Measurements from ENCODE around the gene FASTKD3.

FASTKD3 gene

GRCh38 chr5:7814816-7815215 lies 54.0 kb downstream of the FASTKD3 start:
- TF ChIP-seq CTCF (IDR thresholded peaks at IDR 0.05; ENCODE audit: poor library complexity, severe bottlenecking), result no peak
- peaks cover 10% of the 10 kb centered on the region for H3K27me3 ChIP-seq (ENCODE audit: insufficient read depth, poor library complexity, severe bottlenecking)
- DNase-seq (ENCODE audit: low spot score) (no peak), ATAC-seq (ENCODE audit: low read depth) (no peak)
- no peak overlapping the region for H3K4me3 ChIP-seq (ENCODE audit: severe bottlenecking)
- no peaks in the 10 kb centered on the region for H3K9me3 ChIP-seq (ENCODE audit: severe bottlenecking)
- no peaks in the 10 kb centered on the region for H3K36me3 ChIP-seq (ENCODE audit: low read depth)
- H3K4me1 ChIP-seq (ENCODE audit: insufficient read depth, poor library complexity, severe bottlenecking), result no peaks in the 10 kb centered on the region
- no peak overlapping the region for H3K27ac ChIP-seq (ENCODE audit: poor library complexity, severe bottlenecking)

GRCh38 chr5:7813576-7813975 lies 55.3 kb downstream of the FASTKD3 start:
- Histone ChIP-seq H3K27ac (ENCODE audit: poor library complexity, severe bottlenecking) (no peak overlapping the region), H3K36me3 (ENCODE audit: low read depth) (no peaks in the 10 kb centered on the region), H3K9me3 (ENCODE audit: severe bottlenecking) (no peaks in the 10 kb centered on the region), H3K4me1 (ENCODE audit: insufficient read depth, poor library complexity, severe bottlenecking) (no peaks in the 10 kb centered on the region), H3K27me3 (ENCODE audit: insufficient read depth, poor library complexity, severe bottlenecking) (peaks cover 10% of the 10 kb centered on the region), H3K4me3 (ENCODE audit: severe bottlenecking) (no peak overlapping the region)
- ATAC-seq (ENCODE audit: low read depth) (no peak), DNase-seq (ENCODE audit: low spot score) (no peak)
- no peak for TF ChIP-seq CTCF (IDR thresholded peaks at IDR 0.05; ENCODE audit: poor library complexity, severe bottlenecking)

- no peaks in the 10 kb centered on the region for H3K36me3 ChIP-seq (ENCODE audit: low read depth)
- H3K27me3 ChIP-seq (ENCODE audit: insufficient read depth, poor library complexity, severe bottlenecking), result peaks cover 10% of the 10 kb centered on the region
- H3K4me3 ChIP-seq (ENCODE audit: severe bottlenecking), result no peak overlapping the region
- DNase-seq (ENCODE audit: low spot score) (no peak), ATAC-seq (ENCODE audit: low read depth) (no peak)
- H3K9me3 ChIP-seq (ENCODE audit: severe bottlenecking), result no peaks in the 10 kb centered on the region
- TF ChIP-seq CTCF (IDR thresholded peaks at IDR 0.05; ENCODE audit: poor library complexity, severe bottlenecking), result no peak
- no peak overlapping the region for H3K27ac ChIP-seq (ENCODE audit: poor library complexity, severe bottlenecking)
- H3K4me1 ChIP-seq (ENCODE audit: insufficient read depth, poor library complexity, severe bottlenecking), result no peaks in the 10 kb centered on the region
Measured at GRCh38 chr5:7813007-7813406, 55.8 kb downstream of the FASTKD3 start.

- H3K36me3 ChIP-seq (ENCODE audit: low read depth), result no peaks in the 10 kb centered on the region
- ATAC-seq (ENCODE audit: low read depth) (no peak), DNase-seq (ENCODE audit: low spot score) (no peak)
- no peaks in the 10 kb centered on the region for H3K4me1 ChIP-seq (ENCODE audit: insufficient read depth, poor library complexity, severe bottlenecking)
- H3K27ac ChIP-seq (ENCODE audit: poor library complexity, severe bottlenecking), result no peak overlapping the region
- no peak overlapping the region for H3K4me3 ChIP-seq (ENCODE audit: severe bottlenecking)
- TF ChIP-seq CTCF (IDR thresholded peaks at IDR 0.05; ENCODE audit: poor library complexity, severe bottlenecking), result no peak
- no peaks in the 10 kb centered on the region for H3K9me3 ChIP-seq (ENCODE audit: severe bottlenecking)
- H3K27me3 ChIP-seq (ENCODE audit: insufficient read depth, poor library complexity, severe bottlenecking), result peaks cover 7% of the 10 kb centered on the region
Measured at GRCh38 chr5:7811715-7812114, 57.1 kb downstream of the FASTKD3 start.

Data from RWPE2 (cell line).